Fibroblast of lung (primary cell): ENCODE results near the gene ITGA5.

Source experiments
- EZH2 ChIP-seq: IDR thresholded peaks from 2 replicates; pipeline ENCODE4 v1.5.1; 2012; ENCODE audit warnings: low read length, control low read depth, mild to moderate bottlenecking; ENCODE audit errors: missing control alignments
- TF ChIP-seq, protein P1 (sequence below), 2 donors: IDR thresholded peaks in 1 of 2; conservative IDR thresholded peaks in 1 of 2; 1 replicate in 1 of 2; 2 replicates in 1 of 2; pipeline ENCODE4 v1.5.1; 2011 to 2012; ENCODE audit warnings: low read length in 2 of 2, control low read depth in 1 of 2, inconsistent platforms in 1 of 2, low read depth in 1 of 2, mild to moderate bottlenecking in 1 of 2

- TF ChIP-seq, protein P1, sequence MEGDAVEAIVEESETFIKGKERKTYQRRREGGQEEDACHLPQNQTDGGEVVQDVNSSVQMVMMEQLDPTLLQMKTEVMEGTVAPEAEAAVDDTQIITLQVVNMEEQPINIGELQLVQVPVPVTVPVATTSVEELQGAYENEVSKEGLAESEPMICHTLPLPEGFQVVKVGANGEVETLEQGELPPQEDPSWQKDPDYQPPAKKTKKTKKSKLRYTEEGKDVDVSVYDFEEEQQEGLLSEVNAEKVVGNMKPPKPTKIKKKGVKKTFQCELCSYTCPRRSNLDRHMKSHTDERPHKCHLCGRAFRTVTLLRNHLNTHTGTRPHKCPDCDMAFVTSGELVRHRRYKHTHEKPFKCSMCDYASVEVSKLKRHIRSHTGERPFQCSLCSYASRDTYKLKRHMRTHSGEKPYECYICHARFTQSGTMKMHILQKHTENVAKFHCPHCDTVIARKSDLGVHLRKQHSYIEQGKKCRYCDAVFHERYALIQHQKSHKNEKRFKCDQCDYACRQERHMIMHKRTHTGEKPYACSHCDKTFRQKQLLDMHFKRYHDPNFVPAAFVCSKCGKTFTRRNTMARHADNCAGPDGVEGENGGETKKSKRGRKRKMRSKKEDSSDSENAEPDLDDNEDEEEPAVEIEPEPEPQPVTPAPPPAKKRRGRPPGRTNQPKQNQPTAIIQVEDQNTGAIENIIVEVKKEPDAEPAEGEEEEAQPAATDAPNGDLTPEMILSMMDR (conservative IDR thresholded peaks at IDR 0.05 in 1 of 2, IDR thresholded peaks at IDR 0.05 in 1 of 2; ENCODE audit: low read depth in 1 of 2, low read length in 2 of 2), result no peak
- TF ChIP-seq EZH2, result no peak
Measured at GRCh38 chr12:54383041-54383609, 35.9 kb downstream of the ITGA5 start.
